Muscle of leg (tissue), 11 donors: ENCODE measurements around the gene TLE5. TPM values are rescaled to one million over a fixed set of nuclear protein-coding genes. Genes with fewer than 3 reads are reported as not detected.

Source experiments
- DNase-seq: peaks from one replicate; pipeline ENCODE4 v3.0.0; 2013
- H3K27ac ChIP-seq: one replicate; pipeline ENCODE4 v1.5.1; 2013; ENCODE audit warnings: mild to moderate bottlenecking, low read length, control low read depth
- H3K27me3 ChIP-seq: one replicate; pipeline ENCODE4 v1.6.1; 2013; ENCODE audit warnings: low read length; ENCODE audit not compliant: control insufficient read depth, insufficient read depth
- H3K36me3 ChIP-seq: one replicate; pipeline ENCODE4 v1.6.1; 2013; ENCODE audit warnings: low read length; ENCODE audit not compliant: control insufficient read depth, insufficient read depth
- H3K4me1 ChIP-seq: one replicate; pipeline ENCODE4 v1.6.1; 2013; ENCODE audit warnings: low read length; ENCODE audit not compliant: control insufficient read depth, insufficient read depth
- H3K4me3 ChIP-seq: one replicate; pipeline ENCODE4 v1.5.1; 2013; ENCODE audit warnings: low read length, control low read depth
- H3K9me3 ChIP-seq: replicated peaks from 2 replicates; pipeline ENCODE4 v1.6.1; 2013; ENCODE audit warnings: low read depth, low read length; ENCODE audit not compliant: control insufficient read depth
- WGBS: methylation state at CpG from one replicate; pipeline ENCODE4 v1.1.5; 2013; ENCODE audit warnings: missing lambda C conversion rate; ENCODE audit not compliant: insufficient coverage; 5-methylcytosine and 5-hydroxymethylcytosine counted together
- polyA plus RNA-seq, 8 donors: library from polyadenylated mRNA; unstranded; fragments of 120-200 nt; gene quantifications; one replicate each; pipeline versions ENCODE4 v1.2.1 to v1.2.3, GENCODE V29; 2013; ENCODE audit warnings: inconsistent platforms in 1 of 8, low replicate concordance in 1 of 8; ENCODE audit not compliant: insufficient read length in 8 of 8, insufficient read depth in 1 of 8
- total RNA-seq: library from RNA; stranded (reverse); fragments of 120-200 nt; gene quantifications from one replicate; pipeline ENCODE4 v1.2.4, GENCODE V29; 2013

The TLE5 gene
- total and polyA plus RNA-seq, 9 donors, result 245 to 773 (median 694) TPM

DNA sequence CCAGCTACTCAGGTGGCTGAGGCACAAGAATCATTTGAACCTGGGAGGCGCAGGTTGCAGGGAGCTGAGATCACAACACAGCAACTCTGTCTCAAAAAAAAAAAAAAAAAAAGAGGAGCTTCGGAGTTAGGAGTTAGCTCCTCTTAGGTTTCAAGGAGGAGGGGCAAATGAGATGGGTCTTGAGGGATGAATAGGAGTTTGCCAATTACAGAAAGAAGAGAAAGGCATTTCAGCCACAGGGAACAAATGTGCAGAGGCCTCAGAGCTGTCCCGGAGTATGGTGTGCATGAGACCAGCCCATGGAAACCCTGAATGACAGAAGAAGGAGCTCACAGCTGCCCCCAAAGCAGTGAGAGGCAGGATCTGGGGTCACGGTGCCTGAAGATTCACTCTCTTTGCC, 57.8 kb downstream of the TLE5 start:
- H3K27ac ChIP-seq, result no peak overlapping the region
- no peaks in the 10 kb centered on the region for H3K9me3 ChIP-seq
- H3K4me3 ChIP-seq, result no peak overlapping the region
- 93% methylated on average over 2 of the region's 4 CpGs for WGBS
- no peak for DNase-seq
- H3K27me3 ChIP-seq, result peaks cover 2% of the 10 kb centered on the region
- peaks cover 27% of the 10 kb centered on the region for H3K36me3 ChIP-seq
- H3K4me1 ChIP-seq, result no peaks in the 10 kb centered on the region

DNA sequence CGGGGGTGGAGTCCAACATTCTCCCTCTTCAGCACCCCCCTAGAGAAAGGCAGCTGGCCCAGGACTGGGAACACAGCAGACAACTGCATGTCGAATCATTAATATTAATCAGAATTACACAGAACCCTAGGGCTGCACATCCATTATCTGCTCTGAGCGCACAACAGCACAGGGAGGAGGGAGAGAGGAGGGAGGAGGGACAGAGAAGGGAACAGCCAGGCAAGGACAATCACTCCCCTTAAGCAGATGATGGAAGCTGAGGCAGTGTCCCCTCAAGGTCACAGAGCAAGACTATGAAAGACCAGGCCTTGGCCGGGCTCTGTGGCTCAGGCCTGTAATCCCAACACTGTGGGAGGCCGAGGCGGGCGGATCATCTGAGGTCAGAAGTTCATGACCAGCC, 59.2 kb downstream of the TLE5 start:
- Histone ChIP-seq H3K9me3 (no peaks in the 10 kb centered on the region), H3K27ac (no peak overlapping the region), H3K36me3 (peaks cover 29% of the 10 kb centered on the region), H3K4me1 (no peaks in the 10 kb centered on the region), H3K27me3 (peaks cover 2% of the 10 kb centered on the region), H3K4me3 (no peak overlapping the region)
- 59% methylated on average over 3 of the region's 7 CpGs for WGBS
- DNase-seq, result no peak

Other genes with a start within 250 kb of the TLE5 start
- gene ZNF554, start 242.6 kb downstream of the TLE5 start, total RNA-seq, result 7.3 TPM
- 1 to 10 TPM; 4.5 to 5.9 (median 5.3) TPM for gene ZNF554, start 242.6 kb downstream of the TLE5 start, polyA plus RNA-seq
- 16.6 TPM for gene ZNF555, start 221.0 kb downstream of the TLE5 start, total RNA-seq
- gene ZNF555, start 221.0 kb downstream of the TLE5 start, polyA plus RNA-seq, result 10 to 100 TPM in 7 of 8 donors, 1 to 10 TPM in 1; 7.4 to 14.9 (median 11.6) TPM
- 34.8 TPM for gene ZNF556, start 195.2 kb downstream of the TLE5 start, total RNA-seq
- gene ZNF556, start 195.2 kb downstream of the TLE5 start, polyA plus RNA-seq, result 10 to 100 TPM; 20.7 to 38.3 (median 31.3) TPM
- 3.5 TPM for gene ZNF57, start 161.6 kb downstream of the TLE5 start, total RNA-seq
- 1 to 10 TPM; 2.2 to 4.1 (median 3.4) TPM for gene ZNF57, start 161.6 kb downstream of the TLE5 start, polyA plus RNA-seq
- 10.0 TPM for gene ZNF77, start 117.5 kb downstream of the TLE5 start, total RNA-seq
- gene ZNF77, start 117.5 kb downstream of the TLE5 start, polyA plus RNA-seq, result 1 to 10 TPM; 4.1 to 9.5 (median 4.8) TPM
- 0.53 TPM for gene TLE6, start 84.9 kb downstream of the TLE5 start, total RNA-seq
- gene TLE6, start 84.9 kb downstream of the TLE5 start, polyA plus RNA-seq, result 1 to 10 TPM in 3 of 8 donors, under 1 TPM in 5; 0.51 to 1.5 (median 0.91) TPM
- 14.2 TPM for gene TLE2, start 33.2 kb downstream of the TLE5 start, total RNA-seq
- gene TLE2, start 33.2 kb downstream of the TLE5 start, polyA plus RNA-seq, result 10 to 100 TPM; 26.9 to 48.1 (median 33.7) TPM
- 29.5 TPM for gene GNA11, start 31.9 kb upstream of the TLE5 start, total RNA-seq
- gene GNA11, start 31.9 kb upstream of the TLE5 start, polyA plus RNA-seq, result 10 to 100 TPM; 48.1 to 67.6 (median 61.1) TPM
- 2.0 TPM for gene GNA15, start 73.5 kb upstream of the TLE5 start, total RNA-seq
- 1 to 10 TPM; 1.5 to 3.9 (median 2.1) TPM for gene GNA15, start 73.5 kb upstream of the TLE5 start, polyA plus RNA-seq
- gene S1PR4, start 116.3 kb upstream of the TLE5 start, total RNA-seq, result 0.58 TPM
- 1 to 10 TPM in 1 of 8 donors, under 1 TPM in 7; 0.31 to 1.0 (median 0.56) TPM for gene S1PR4, start 116.3 kb upstream of the TLE5 start, polyA plus RNA-seq
- gene NCLN, start 123.4 kb upstream of the TLE5 start, total RNA-seq, result 14.9 TPM
- 10 to 100 TPM; 26.4 to 37.4 (median 33.5) TPM for gene NCLN, start 123.4 kb upstream of the TLE5 start, polyA plus RNA-seq
- 0.09 TPM for gene CELF5, start 162.2 kb upstream of the TLE5 start, total RNA-seq
- gene CELF5, start 162.2 kb upstream of the TLE5 start, polyA plus RNA-seq, result 1 to 10 TPM in 1 of 8 donors, under 1 TPM in 7; 0.15 to 1.6 (median 0.70) TPM